ENCODE data around the gene NUMB. TPM values are rescaled to one million over a fixed set of nuclear protein-coding genes. Genes with fewer than 3 reads are reported as not detected.

Gene NUMB
- total and polyA plus RNA-seq, 2 of the 4 experiments (the other 2 are of a cell fraction): 45.9 to 114 TPM

- H2BK120ac ChIP-seq (ENCODE audit: low read depth, low read length): no peak overlapping the region
- H3K36me3 ChIP-seq (ENCODE audit: control insufficient read depth, insufficient read depth, low read length): peaks cover 1% of the 10 kb centered on the region; the same call in 1 of the 2 replicates
- H4K20me1 ChIP-seq (ENCODE audit: insufficient read depth, low read length): peaks cover 27% of the 10 kb centered on the region
- ATAC-seq (ENCODE audit: low read depth) (no peak), DNase-seq (no peak)
- intact Hi-C loops (cut with micrococcal nuclease): no loop called here
- peaks cover 21 to 49% of the 10 kb centered on the region in 2 experiments for H3K79me1 ChIP-seq (ENCODE audit: low read depth in 1 of 2, low read length in 2 of 2)
- no peak overlapping the region for H3K4ac ChIP-seq (ENCODE audit: low read depth, low read length)
- BruUV-seq (replicated peaks): no TSS peak
- H3K9ac ChIP-seq (ENCODE audit: low read depth, low read length): no peak overlapping the region
- no peak overlapping the region for H3K23ac ChIP-seq (ENCODE audit: low read depth, low read length)
- ChIA-PET CTCF (interaction anchor here (0.5 kb wide), 1 partner anchor 63 kb away, joined by 4 read pairs; no protein-coding TSS in a partner anchor), POLR2A (ENCODE audit: unreplicated experiment) (no interaction called here)
- no peak overlapping the region for H2AFZ ChIP-seq (replicated peaks; ENCODE audit: low read length, poor library complexity)
- no peak overlapping the region for H2AK9ac ChIP-seq (replicated peaks; ENCODE audit: low read depth, low read length, poor library complexity)
- no peak overlapping the region for H4K91ac ChIP-seq (ENCODE audit: insufficient read depth, low read depth, low read length)
- no peak overlapping the region for H3K27ac ChIP-seq (ENCODE audit: insufficient read depth, low read length)
- no peak overlapping the region for H4K8ac ChIP-seq (ENCODE audit: low read depth in 2 of 2, low read length in 2 of 2)
- dilution Hi-C loops (cut with HindIII; ENCODE audit: low sequenced_read_pairs, unreplicated experiment): no loop called here
- H3K56ac ChIP-seq (ENCODE audit: extremely low read depth, insufficient read depth, low read length): no peak overlapping the region
- no peak for TF ChIP-seq MAZ (IDR thresholded peaks at IDR 0.05; ENCODE audit: borderline replicate concordance, low read depth, low read length)
- TF ChIP-seq MAFK (IDR thresholded peaks at IDR 0.05; ENCODE audit: low read depth, low read length): no peak
- TF ChIP-seq SMC3 (IDR thresholded peaks at IDR 0.05; ENCODE audit: low read depth, low read length): no peak
- no peak for TF ChIP-seq RFX5 (IDR thresholded peaks at IDR 0.05; ENCODE audit: low read depth, low read length)
- TF ChIP-seq POLR2A (IDR thresholded peaks at IDR 0.05; ENCODE audit: low read depth, low read length): no peak
- TF ChIP-seq BHLHE40 (IDR thresholded peaks at IDR 0.05; ENCODE audit: low read depth, low read length): no peak
- TF ChIP-seq CTCF (conservative IDR thresholded peaks at IDR 0.05; ENCODE audit: low read depth, low read length): no peak
- no peak for TF ChIP-seq FOS (IDR thresholded peaks at IDR 0.05; ENCODE audit: low read depth, low read length)
- TF ChIP-seq USF2 (IDR thresholded peaks at IDR 0.05; ENCODE audit: low read depth, low read length): no peak
- TF ChIP-seq RCOR1 (IDR thresholded peaks at IDR 0.05; ENCODE audit: insufficient replicate concordance, low read length): no peak
- TF ChIP-seq CHD1 (IDR thresholded peaks at IDR 0.05; ENCODE audit: low read depth, low read length): no peak
- TF ChIP-seq ELK1 (IDR thresholded peaks at IDR 0.05; ENCODE audit: borderline replicate concordance, low read depth, low read length): no peak
- no peak for TF ChIP-seq MXI1 (IDR thresholded peaks at IDR 0.05; ENCODE audit: borderline replicate concordance, low read depth, low read length)
- TF ChIP-seq NFE2L2 (IDR thresholded peaks at IDR 0.05; ENCODE audit: low read depth, low read length): no peak
- no peak for TF ChIP-seq CEBPB (IDR thresholded peaks at IDR 0.05; ENCODE audit: low read depth, low read length)
- no peak for TF ChIP-seq RAD21 (IDR thresholded peaks at IDR 0.05; ENCODE audit: low read length)
- in situ Hi-C loops (cut with MboI; ENCODE audit: low sequenced_read_pairs): no loop called here
- no peak overlapping the region for H3K18ac ChIP-seq (ENCODE audit: low read depth, low read length)
- no peak overlapping the region for H2AK5ac ChIP-seq (ENCODE audit: low read depth, low read length)
- H4K5ac ChIP-seq (ENCODE audit: low read depth, low read length): no peak overlapping the region
- no peaks in the 10 kb centered on the region for H3K9me3 ChIP-seq (ENCODE audit: control insufficient read depth, insufficient read depth, low read length)
- H3K4me1 ChIP-seq (ENCODE audit: control insufficient read depth, insufficient read depth, low read length): peaks cover 1% of the 10 kb centered on the region; the same call in 1 of the 2 replicates
- H2BK5ac ChIP-seq (ENCODE audit: low read depth, low read length, poor library complexity, severe bottlenecking): no peak overlapping the region
- no peak overlapping the region for H3K14ac ChIP-seq (replicated peaks; ENCODE audit: low read depth, low read length)
- WGBS, 2 experiments (ENCODE audit: extremely low coverage in 2 of 2, insufficient read length in 1 of 2): no CpG with 5 or more reads among the region's 1 CpG
- H2BK15ac ChIP-seq (ENCODE audit: low read depth, low read length): no peak overlapping the region
- no peaks in the 10 kb centered on the region for H3K27me3 ChIP-seq (ENCODE audit: control insufficient read depth, insufficient read depth, low read length)
- no peaks in the 10 kb centered on the region for H3K9me1 ChIP-seq (ENCODE audit: insufficient read depth, low read length)
- H3K4me2 ChIP-seq (ENCODE audit: low read depth, low read length): no peak overlapping the region
- no peak overlapping the region for H3K4me3 ChIP-seq (ENCODE audit: insufficient read depth, low read depth, low read length)
- H2BK20ac ChIP-seq (ENCODE audit: low read depth, low read length): no peak overlapping the region
Measured at GRCh38 chr14:73394317-73394716, 64.0 kb downstream of the NUMB start.

Measured in IMR-90 (cell line).